Measurements from ENCODE around the gene CEP295NL.
A peak's percentile ranks its signal among the peaks of the same experiment; 100 is the strongest.

The CEP295NL gene

DNA sequence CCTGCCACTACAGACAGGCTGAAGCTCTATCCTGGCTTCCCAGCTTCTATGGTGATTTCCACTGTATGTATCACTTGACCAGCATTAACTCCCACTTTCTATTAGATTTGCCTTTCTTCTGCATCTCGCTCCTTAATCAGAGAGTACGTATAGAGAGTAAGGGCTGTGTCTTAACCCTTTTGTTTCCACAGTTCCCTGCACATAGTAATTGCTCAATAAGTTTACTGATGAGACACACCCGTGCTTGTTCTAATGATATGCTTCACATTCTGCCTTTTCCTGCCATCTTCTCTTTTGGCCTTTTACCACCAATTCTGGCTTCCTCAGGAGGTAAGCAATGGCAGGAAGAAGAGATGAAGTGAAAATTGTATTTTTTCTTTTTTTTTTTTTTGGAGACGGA lies 41.8 kb downstream of the CEP295NL start:
- no peak for DNase-seq

DNA sequence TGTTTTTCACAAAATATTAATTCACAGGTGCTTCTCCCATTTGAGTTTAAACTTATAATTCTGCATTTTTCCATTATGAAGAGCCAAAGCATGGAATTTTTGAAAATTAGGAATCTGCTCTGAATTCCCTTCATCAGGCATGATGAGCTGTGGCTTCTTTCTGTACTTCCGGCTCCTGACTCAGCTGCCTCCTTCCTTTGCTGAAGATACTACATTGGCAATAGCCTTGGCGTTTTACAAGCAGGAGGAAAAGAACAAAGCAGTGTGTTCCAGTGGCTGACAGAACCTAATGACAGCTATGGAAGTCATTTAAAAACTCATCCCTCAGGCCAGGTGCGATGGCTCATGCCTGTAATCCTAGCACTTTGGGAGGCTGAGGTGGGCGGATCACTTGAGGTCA lies 44.0 kb downstream of the CEP295NL start:
- DNase-seq, result no peak

- DNase-seq, result no peak
Observed at GRCh38 chr17:78857266-78857665, 45.7 kb downstream of the CEP295NL start.

DNA sequence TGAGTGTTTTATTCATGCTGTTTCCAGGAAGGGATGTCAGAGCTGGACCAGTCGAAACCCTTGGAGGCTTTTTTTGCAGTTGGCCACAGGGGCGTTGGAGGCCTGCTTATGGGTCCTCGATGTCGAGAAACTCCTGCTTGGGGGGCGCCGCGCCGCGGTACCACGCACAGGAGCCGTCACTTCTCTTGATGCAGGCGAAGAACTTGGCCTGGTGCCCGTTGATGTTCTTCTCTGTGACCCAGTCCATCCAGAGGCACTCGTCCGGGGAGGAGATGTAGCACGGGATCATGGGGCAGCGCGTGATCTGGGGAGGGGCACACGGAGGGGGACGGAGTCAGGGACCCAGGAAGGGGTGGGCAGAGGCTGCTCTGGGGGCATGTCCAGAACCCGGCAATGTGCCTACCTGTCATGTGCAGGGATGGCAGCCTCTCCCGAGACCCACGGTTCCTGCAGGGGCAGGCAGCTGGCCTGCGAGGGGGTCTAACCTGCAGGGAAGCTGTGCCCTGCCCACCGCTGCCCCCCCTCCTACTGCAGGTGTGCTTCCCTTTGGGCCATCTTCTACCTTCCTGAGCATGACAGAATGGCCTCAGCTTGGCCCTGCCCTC lies 47.3 kb downstream of the CEP295NL start:
- no peak for DNase-seq

DNA sequence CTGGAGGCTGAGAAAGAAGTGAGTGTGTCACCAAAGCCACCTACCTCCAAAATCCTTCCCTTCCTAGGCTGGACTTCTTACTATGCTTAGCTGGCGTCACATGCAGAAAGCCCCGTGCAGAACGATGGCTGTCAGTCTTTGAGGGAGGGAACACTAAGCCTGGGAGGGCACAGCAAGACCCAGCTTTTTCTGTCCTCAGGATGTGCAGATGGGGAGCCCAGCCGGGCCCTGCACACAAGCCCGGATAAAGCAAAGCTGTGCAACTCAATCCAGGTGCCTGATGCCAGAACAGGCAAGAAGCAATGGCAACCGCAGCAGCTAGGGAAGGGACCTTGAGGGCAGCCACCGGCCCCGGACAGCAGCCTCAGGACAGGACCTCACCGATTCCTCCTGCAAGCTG lies 48.5 kb downstream of the CEP295NL start:
- DNase-seq, result no peak

GRCh38 chr17:78853926-78854394 lies 49.0 kb downstream of the CEP295NL start:
- DNase-seq, result no peak

GRCh38 chr17:78852709-78853121 lies 50.3 kb downstream of the CEP295NL start:
- no peak for DNase-seq

GRCh38 chr17:78849026-78849425 lies 54.0 kb downstream of the CEP295NL start:
- DNase-seq, result no peak

- DNase-seq, result no peak
Observed at GRCh38 chr17:78847052-78847451, 55.9 kb downstream of the CEP295NL start.

- no peak for DNase-seq
Observed at GRCh38 chr17:78844301-78845005, 58.5 kb downstream of the CEP295NL start.

- DNase-seq, result peak; percentile 58 to 63
Observed at GRCh38 chr17:78842881-78843565, 60.0 kb downstream of the CEP295NL start.

DNA sequence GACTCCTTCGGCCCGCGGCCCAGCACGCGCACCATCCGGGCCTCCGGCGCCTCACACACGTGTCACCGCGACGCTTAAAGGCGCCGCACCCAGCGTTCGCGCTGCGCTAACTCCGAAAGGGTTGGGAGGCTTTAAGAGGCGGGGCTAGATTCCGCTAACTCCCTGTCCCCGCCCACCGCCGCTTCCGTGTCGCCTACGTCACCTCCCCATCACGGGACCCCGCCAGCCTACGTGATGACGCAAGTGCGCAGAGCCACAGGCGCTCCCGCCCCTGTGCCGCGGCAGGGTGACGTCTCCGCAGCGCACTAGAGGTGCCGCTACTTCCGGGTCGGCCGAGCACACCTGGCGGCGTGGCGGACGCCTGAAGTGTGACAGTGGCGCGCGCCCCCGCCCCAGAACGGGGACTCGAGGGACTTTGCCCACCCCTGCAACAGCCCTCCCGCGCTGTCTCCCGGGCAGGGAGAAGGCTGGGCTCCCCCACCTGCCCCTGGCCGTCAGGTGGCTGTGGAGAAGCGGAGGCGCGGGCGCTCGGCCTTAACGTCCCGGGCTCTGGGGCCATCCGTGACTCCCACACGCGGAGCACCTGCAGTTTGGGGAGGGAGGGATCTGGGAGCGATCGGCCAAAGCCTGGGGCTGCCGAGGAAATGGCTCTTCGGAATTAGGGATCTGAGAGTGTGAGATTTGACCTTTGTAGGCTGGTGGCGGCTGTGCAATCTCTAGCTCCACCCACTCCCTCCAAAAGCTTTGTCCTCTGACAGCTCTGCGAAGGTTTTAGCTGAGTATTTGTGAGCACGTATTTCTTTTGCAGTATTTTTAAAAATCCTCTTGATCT lies 62.0 kb downstream of the CEP295NL start, which contains the start of gene USP36:
USP36 (minus strand) TSS at position 35 of the 832 bp plus-strand sequence. CDS start 4,451 bp downstream, outside the sequence.
- peak; percentile 100 for DNase-seq
